ENCODE data around the gene KSR1. TPM values are rescaled to one million over a fixed set of nuclear protein-coding genes. Genes with fewer than 3 reads are reported as not detected.

Gene KSR1
- total and polyA plus RNA-seq, 10 of the 15 experiments (the other 5 are each of a cell fraction or from before 2014, with no cell fraction given), result 0.97 to 66.6 (median 22.9) TPM

DNA sequence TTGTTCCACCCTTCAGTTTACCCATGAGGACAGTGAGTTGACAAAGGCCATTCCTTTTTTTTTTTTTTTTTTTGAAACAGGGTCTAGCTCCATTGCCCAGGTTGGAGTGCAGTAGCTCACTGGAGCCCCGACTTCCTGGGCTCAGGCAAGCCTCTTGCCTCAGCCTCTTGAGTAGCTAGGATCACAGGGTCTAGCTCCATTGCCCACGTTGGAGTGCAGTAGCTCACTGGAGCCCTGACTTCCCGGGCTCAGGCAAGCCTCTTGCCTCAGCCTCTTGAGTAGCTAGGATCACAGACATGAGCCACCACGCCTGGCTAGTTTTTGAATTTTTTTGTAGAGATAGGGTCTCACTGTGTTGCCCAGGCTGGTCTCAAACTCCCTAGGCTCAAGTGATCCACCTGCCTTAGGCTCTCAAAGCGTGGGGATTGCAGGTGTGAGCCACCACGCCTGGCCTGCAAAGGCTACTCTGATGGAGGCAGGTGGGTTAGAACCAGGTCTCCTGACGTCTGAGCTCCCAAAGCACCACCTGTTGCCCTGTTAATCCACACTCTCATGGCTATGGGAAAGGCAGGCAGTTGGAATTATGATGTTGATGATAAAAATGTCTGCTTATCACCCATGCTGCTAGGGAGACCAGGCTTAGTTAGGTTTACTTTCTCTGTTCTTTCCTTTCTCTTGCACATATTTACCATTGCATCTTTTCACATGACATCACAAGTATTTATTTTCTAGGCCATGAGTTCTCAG, 65.2 kb downstream of the KSR1 start:
- BruUV-seq (replicated peaks), result no TSS peak
- TF ChIP-seq ESRRA (IDR thresholded peaks at IDR 0.05; ENCODE audit: low read length) (no peak), ZZZ3 (IDR thresholded peaks at IDR 0.05; ENCODE audit: control insufficient read depth, insufficient read length, low read depth) (no peak), SMC3 (IDR thresholded peaks at IDR 0.05; ENCODE audit: borderline replicate concordance, low read length) (no peak), STAT1 (conservative IDR thresholded peaks at IDR 0.05) (no peak), FOXM1 (IDR thresholded peaks at IDR 0.05; ENCODE audit: low read depth, low read length) (no peak)
- TF ChIP-seq, protein P1, sequence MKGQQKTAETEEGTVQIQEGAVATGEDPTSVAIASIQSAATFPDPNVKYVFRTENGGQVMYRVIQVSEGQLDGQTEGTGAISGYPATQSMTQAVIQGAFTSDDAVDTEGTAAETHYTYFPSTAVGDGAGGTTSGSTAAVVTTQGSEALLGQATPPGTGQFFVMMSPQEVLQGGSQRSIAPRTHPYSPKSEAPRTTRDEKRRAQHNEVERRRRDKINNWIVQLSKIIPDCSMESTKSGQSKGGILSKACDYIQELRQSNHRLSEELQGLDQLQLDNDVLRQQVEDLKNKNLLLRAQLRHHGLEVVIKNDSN (IDR thresholded peaks at IDR 0.05; ENCODE audit: borderline replicate concordance, extremely low read length, insufficient read depth, low read depth, low read length), result no peak
- TF ChIP-seq, protein P2, sequence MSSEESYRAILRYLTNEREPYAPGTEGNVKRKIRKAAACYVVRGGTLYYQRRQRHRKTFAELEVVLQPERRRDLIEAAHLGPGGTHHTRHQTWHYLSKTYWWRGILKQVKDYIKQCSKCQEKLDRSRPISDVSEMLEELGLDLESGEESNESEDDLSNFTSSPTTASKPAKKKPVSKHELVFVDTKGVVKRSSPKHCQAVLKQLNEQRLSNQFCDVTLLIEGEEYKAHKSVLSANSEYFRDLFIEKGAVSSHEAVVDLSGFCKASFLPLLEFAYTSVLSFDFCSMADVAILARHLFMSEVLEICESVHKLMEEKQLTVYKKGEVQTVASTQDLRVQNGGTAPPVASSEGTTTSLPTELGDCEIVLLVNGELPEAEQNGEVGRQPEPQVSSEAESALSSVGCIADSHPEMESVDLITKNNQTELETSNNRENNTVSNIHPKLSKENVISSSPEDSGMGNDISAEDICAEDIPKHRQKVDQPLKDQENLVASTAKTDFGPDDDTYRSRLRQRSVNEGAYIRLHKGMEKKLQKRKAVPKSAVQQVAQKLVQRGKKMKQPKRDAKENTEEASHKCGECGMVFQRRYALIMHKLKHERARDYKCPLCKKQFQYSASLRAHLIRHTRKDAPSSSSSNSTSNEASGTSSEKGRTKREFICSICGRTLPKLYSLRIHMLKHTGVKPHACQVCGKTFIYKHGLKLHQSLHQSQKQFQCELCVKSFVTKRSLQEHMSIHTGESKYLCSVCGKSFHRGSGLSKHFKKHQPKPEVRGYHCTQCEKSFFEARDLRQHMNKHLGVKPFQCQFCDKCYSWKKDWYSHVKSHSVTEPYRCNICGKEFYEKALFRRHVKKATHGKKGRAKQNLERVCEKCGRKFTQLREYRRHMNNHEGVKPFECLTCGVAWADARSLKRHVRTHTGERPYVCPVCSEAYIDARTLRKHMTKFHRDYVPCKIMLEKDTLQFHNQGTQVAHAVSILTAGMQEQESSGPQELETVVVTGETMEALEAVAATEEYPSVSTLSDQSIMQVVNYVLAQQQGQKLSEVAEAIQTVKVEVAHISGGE (CRISPR knock-in tag; IDR thresholded peaks at IDR 0.05), result no peak
- TF ChIP-seq, protein P3, sequence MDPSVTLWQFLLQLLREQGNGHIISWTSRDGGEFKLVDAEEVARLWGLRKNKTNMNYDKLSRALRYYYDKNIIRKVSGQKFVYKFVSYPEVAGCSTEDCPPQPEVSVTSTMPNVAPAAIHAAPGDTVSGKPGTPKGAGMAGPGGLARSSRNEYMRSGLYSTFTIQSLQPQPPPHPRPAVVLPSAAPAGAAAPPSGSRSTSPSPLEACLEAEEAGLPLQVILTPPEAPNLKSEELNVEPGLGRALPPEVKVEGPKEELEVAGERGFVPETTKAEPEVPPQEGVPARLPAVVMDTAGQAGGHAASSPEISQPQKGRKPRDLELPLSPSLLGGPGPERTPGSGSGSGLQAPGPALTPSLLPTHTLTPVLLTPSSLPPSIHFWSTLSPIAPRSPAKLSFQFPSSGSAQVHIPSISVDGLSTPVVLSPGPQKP (IDR thresholded peaks at IDR 0.05; ENCODE audit: low read depth, low read length), result no peak
- TF ChIP-seq, protein P4, sequence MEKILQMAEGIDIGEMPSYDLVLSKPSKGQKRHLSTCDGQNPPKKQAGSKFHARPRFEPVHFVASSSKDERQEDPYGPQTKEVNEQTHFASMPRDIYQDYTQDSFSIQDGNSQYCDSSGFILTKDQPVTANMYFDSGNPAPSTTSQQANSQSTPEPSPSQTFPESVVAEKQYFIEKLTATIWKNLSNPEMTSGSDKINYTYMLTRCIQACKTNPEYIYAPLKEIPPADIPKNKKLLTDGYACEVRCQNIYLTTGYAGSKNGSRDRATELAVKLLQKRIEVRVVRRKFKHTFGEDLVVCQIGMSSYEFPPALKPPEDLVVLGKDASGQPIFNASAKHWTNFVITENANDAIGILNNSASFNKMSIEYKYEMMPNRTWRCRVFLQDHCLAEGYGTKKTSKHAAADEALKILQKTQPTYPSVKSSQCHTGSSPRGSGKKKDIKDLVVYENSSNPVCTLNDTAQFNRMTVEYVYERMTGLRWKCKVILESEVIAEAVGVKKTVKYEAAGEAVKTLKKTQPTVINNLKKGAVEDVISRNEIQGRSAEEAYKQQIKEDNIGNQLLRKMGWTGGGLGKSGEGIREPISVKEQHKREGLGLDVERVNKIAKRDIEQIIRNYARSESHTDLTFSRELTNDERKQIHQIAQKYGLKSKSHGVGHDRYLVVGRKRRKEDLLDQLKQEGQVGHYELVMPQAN (conservative IDR thresholded peaks at IDR 0.05), result no peak
- H3K27ac ChIP-seq (ENCODE audit: control insufficient read depth, insufficient read depth), result no peak overlapping the region
- H3K4me2 ChIP-seq (ENCODE audit: control insufficient read depth, insufficient read depth), result no peak overlapping the region
- POLR2A ChIA-PET, result interaction anchor here (0.7 to 1.3 kb wide), 5 partner anchors 16 to 64 kb away, joined by 3 to 8 read pairs (median 4); no protein-coding TSS in a partner anchor
- WGBS (ENCODE audit: insufficient coverage, insufficient replicate concordance, low lambda C conversion rate, missing lambda C conversion rate), result 79% methylated on average over 7 of the region's 7 CpGs
- H3K27me3 ChIP-seq (replicated peaks in 1 of 2; ENCODE audit: control insufficient read depth in 2 of 2, insufficient read depth in 2 of 2, low read length in 1 of 2), result no peaks in the 10 kb centered on the region
- ATAC-seq (no peak), DNase-seq (ENCODE audit: low read depth, low spot score) (no peak), FAIRE-seq (no peak)
- intact Hi-C loops (cut with micrococcal nuclease; ENCODE audit: unreplicated experiment) (loop anchor here (2.0 kb wide), 1 partner anchor 23 kb away; no protein-coding TSS in a partner anchor), in situ Hi-C loops (cut with MboI) (no loop called here)
- peaks cover 40% of the 10 kb centered on the region for H3K4me1 ChIP-seq (ENCODE audit: control insufficient read depth, insufficient read depth, low read length)
- 0 out of 4 replicates have a peak, but pooled peaks cover 0 to 1% of the 10 kb centered on the region in 2 experiments for H3K36me3 ChIP-seq (ENCODE audit: control insufficient read depth in 2 of 2, insufficient read depth in 2 of 2, low read length in 1 of 2)
- H3K79me2 ChIP-seq (ENCODE audit: control insufficient read depth, insufficient read depth, low read length), result peaks cover 62% of the 10 kb centered on the region
- H3K9ac ChIP-seq (ENCODE audit: control insufficient read depth, insufficient read depth, low read length), result no peak overlapping the region
- CTCF ChIA-PET, result interaction anchor here (0.6 to 3.0 kb wide), 7 partner anchors 9 to 211 kb away, joined by 3 to 8 read pairs (median 4); no protein-coding TSS in a partner anchor
- RAD21 ChIA-PET (ENCODE audit: unreplicated experiment), result interaction anchor here (0.7 to 5.1 kb wide), 9 partner anchors 10 to 78 kb away, joined by 3 to 62 read pairs (median 4); no protein-coding TSS in a partner anchor
- H4K20me1 ChIP-seq (ENCODE audit: control insufficient read depth, insufficient read depth), result 0 out of 2 replicates have a peak, but pooled peaks cover 2% of the 10 kb centered on the region
- no peak overlapping the region for H3K4me3 ChIP-seq
- no peaks in the 10 kb centered on the region for H3K9me3 ChIP-seq (replicated peaks; ENCODE audit: control insufficient read depth, insufficient read depth, low read length)
- H2AFZ ChIP-seq (ENCODE audit: control insufficient read depth, low read depth, low read length), result no peak overlapping the region
- SMC1A ChIA-PET (ENCODE audit: uncharacterized antibody, unreplicated experiment), result interaction anchor here (1.7 to 6.3 kb wide), 7 partner anchors 10 to 63 kb away, joined by 6 to 77 read pairs (median 14); no protein-coding TSS in a partner anchor

Measured in GM12878 (cell line).